HEK293 (cell line): ENCODE data around the gene NIT2.

Experiments used
- ZNF121 ChIP-seq: fragments of 450-650 bp; formaldehyde crosslinking; IDR thresholded peaks from 2 replicates; pipeline ENCODE4 v1.5.1; 2016; ENCODE audit warnings: missing biosample characterization, missing genetic modification characterization
- ZNF274 ChIP-seq, 2 experiments: fragments of 200-500 bp in 1 of 2; fragments of 450-650 bp in 1 of 2; sonication (Bioruptor generic) in 1 of 2; formaldehyde crosslinking in 1 of 2; IDR thresholded peaks; 2 replicates each; pipeline versions ENCODE4 v1.5.1 to v1.6.1; 2014 to 2016; ENCODE audit warnings: borderline replicate concordance in 1 of 2, inconsistent platforms in 1 of 2, low read length in 1 of 2, missing biosample characterization in 1 of 2, missing genetic modification characterization in 1 of 2
- ZNF280D ChIP-seq: fragments of 450-650 bp; formaldehyde crosslinking; IDR thresholded peaks from 2 replicates; pipeline ENCODE4 v1.5.1; 2016; ENCODE audit warnings: missing biosample characterization, missing genetic modification characterization
- ZNF623 ChIP-seq: fragments of 450-650 bp; formaldehyde crosslinking; IDR thresholded peaks from 2 replicates; pipeline ENCODE4 v1.5.1; 2016; ENCODE audit warnings: missing biosample characterization, missing genetic modification characterization
- TF ChIP-seq, protein P1 (sequence below): fragments of 450-650 bp; formaldehyde crosslinking; IDR thresholded peaks from 2 replicates; pipeline ENCODE4 v1.5.1; 2016; ENCODE audit warnings: missing biosample characterization, missing genetic modification characterization
- TF ChIP-seq, protein P2 (sequence below): fragments of 450-650 bp; formaldehyde crosslinking; IDR thresholded peaks from 2 replicates; pipeline ENCODE4 v1.5.1; 2016; ENCODE audit warnings: missing biosample characterization, missing genetic modification characterization

DNA sequence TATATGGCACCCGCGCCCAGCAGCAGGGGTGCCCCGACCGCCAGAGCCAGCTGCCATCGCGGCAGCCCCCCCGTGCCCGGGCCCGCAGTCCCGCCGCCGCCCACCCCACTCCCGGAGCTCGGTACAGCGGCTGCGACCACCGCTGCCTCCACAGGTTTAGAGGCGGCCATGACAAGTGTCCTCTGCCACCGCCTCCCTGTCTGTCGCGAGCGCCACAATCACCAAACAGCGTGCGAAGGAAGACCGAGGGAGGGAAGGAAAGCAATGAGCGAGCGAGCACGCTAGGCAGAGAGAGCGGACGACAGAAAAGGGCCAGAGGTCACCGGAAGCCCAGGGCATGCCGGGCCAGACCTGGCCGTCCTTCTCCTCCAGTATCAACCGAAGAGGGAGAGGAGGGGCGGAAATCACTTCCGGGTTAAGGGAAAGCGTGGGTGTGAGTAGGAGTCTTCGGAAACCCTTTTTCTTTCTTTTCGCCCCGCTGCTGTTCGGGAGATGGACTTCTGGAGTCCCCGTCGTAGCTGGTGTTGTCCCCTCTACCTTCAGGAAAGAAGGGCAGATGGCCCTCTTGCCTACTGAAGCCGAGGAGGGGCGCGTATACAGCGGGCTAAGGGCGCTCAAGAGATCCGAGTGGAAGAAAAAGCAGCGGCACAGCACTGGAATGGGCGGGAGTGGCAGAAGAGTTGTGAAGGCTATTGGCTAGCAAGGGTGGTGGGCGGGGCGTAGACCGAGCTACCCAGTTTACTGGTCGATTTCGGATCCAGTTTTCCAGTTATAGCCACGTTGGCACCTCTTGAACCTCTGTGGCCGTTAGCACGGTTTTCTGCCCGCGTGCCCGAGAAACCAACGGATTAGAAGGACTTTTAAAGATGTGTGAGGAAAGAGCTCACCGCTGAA is 66.5 kb downstream of the NIT2 start, which contains the start of the genes LNP1 and TOMM70:
- TF ChIP-seq, protein P1, sequence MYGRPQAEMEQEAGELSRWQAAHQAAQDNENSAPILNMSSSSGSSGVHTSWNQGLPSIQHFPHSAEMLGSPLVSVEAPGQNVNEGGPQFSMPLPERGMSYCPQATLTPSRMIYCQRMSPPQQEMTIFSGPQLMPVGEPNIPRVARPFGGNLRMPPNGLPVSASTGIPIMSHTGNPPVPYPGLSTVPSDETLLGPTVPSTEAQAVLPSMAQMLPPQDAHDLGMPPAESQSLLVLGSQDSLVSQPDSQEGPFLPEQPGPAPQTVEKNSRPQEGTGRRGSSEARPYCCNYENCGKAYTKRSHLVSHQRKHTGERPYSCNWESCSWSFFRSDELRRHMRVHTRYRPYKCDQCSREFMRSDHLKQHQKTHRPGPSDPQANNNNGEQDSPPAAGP = no peak
- TF ChIP-seq ZNF121 (no peak), ZNF274 (IDR thresholded peaks at IDR 0.05; ENCODE audit: low read length) (no peak), ZNF274 (tag by site-specific recombination; IDR thresholded peaks at IDR 0.05; ENCODE audit: borderline replicate concordance) (no peak), ZNF623 (tag by site-specific recombination) (no peak), ZNF280D (tag by site-specific recombination) (no peak)
- TF ChIP-seq, protein P2, sequence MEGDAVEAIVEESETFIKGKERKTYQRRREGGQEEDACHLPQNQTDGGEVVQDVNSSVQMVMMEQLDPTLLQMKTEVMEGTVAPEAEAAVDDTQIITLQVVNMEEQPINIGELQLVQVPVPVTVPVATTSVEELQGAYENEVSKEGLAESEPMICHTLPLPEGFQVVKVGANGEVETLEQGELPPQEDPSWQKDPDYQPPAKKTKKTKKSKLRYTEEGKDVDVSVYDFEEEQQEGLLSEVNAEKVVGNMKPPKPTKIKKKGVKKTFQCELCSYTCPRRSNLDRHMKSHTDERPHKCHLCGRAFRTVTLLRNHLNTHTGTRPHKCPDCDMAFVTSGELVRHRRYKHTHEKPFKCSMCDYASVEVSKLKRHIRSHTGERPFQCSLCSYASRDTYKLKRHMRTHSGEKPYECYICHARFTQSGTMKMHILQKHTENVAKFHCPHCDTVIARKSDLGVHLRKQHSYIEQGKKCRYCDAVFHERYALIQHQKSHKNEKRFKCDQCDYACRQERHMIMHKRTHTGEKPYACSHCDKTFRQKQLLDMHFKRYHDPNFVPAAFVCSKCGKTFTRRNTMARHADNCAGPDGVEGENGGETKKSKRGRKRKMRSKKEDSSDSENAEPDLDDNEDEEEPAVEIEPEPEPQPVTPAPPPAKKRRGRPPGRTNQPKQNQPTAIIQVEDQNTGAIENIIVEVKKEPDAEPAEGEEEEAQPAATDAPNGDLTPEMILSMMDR = peak; percentile 1; the same call in 1 of the 2 replicates
